Brain microvascular endothelial cell (primary cell): ENCODE measurements around the gene CELF5.
"Not testable (repeated sequence)": the region's sequence is repeated elsewhere in the genome, so short reads cannot be mapped to it uniquely, and the experiment has no call there.

Experiments
- DNase-seq: peaks from one replicate; pipeline ENCODE4 v3.0.0-alpha.2; 2020
- H3K27ac ChIP-seq: fragments of 250-450 bp; sonication (Bioruptor Pico); 2 replicates; pipeline ENCODE4 v1.5.1; 2020; ENCODE audit warnings: mild to moderate bottlenecking, moderate library complexity
- H3K27me3 ChIP-seq: fragments of 250-450 bp; sonication (Bioruptor Pico); replicated peaks from 2 replicates; pipeline ENCODE4 v1.5.1; 2020; ENCODE audit warnings: mild to moderate bottlenecking
- H3K36me3 ChIP-seq: fragments of 250-450 bp; sonication (Bioruptor Pico); replicated peaks from 2 replicates; pipeline ENCODE4 v1.5.1; 2020; ENCODE audit warnings: mild to moderate bottlenecking
- H3K4me3 ChIP-seq: 2 replicates; pipeline ENCODE4 v1.5.1; 2011; ENCODE audit warnings: low read depth, mild to moderate bottlenecking, control low read depth, low read length, moderate library complexity
- in situ Hi-C: cut with HindIII; loops from 2 replicates; pipeline ENCODE4 v1.10.0; 2017; ENCODE audit warnings: low sequenced_read_pairs, low pct_ligation_motif_present
- TF ChIP-seq, protein P1 (sequence below): IDR thresholded peaks from 2 replicates; pipeline ENCODE4 v1.5.1; 2011; ENCODE audit warnings: low read depth, mild to moderate bottlenecking, moderate library complexity, low read length, control low read depth, inconsistent platforms; ENCODE audit errors: missing control alignments

Gene CELF5

GRCh38 chr19:3216874-3217273 lies 7.6 kb upstream of the CELF5 start:
- in situ Hi-C loops, result no loop called here
- Histone ChIP-seq H3K27ac (no peak overlapping the region), H3K36me3 (no peaks in the 10 kb centered on the region), H3K27me3 (no peaks in the 10 kb centered on the region), H3K4me3 (no peak overlapping the region)
- DNase-seq, result no peak
- TF ChIP-seq, protein P1, sequence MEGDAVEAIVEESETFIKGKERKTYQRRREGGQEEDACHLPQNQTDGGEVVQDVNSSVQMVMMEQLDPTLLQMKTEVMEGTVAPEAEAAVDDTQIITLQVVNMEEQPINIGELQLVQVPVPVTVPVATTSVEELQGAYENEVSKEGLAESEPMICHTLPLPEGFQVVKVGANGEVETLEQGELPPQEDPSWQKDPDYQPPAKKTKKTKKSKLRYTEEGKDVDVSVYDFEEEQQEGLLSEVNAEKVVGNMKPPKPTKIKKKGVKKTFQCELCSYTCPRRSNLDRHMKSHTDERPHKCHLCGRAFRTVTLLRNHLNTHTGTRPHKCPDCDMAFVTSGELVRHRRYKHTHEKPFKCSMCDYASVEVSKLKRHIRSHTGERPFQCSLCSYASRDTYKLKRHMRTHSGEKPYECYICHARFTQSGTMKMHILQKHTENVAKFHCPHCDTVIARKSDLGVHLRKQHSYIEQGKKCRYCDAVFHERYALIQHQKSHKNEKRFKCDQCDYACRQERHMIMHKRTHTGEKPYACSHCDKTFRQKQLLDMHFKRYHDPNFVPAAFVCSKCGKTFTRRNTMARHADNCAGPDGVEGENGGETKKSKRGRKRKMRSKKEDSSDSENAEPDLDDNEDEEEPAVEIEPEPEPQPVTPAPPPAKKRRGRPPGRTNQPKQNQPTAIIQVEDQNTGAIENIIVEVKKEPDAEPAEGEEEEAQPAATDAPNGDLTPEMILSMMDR, result no peak

DNA sequence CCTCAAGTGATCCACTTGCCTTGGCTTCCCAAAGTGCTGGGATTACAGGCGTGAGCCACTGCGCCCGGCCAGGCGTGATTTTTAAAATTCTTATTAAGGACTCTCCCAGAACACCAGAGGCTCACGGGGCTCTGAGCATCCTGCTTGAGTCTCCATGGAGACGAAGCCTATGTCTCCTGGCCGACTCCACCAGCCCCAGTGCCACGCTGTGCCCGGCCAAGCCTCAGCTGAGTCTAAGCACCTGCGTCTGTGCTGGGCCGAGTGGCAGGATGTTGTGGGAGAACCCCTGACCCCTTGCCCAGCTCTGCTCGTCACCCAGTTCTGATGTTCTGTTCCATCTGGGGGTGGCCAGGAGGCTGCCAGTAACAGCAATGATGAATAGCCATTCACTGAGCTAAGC lies 3.9 kb upstream of the CELF5 start:
- TF ChIP-seq, protein P1, result no peak
- DNase-seq, result no peak
- peaks cover 8% of the 10 kb centered on the region for H3K27me3 ChIP-seq
- no peaks in the 10 kb centered on the region for H3K36me3 ChIP-seq
- H3K4me3 ChIP-seq, result no peak overlapping the region
- in situ Hi-C loops, result no loop called here
- H3K27ac ChIP-seq, result no peak overlapping the region

- H3K36me3 ChIP-seq, in situ Hi-C loops, DNase-seq, H3K4me3 ChIP-seq, H3K27ac ChIP-seq: not testable (repeated sequence)
- H3K27me3 ChIP-seq, result peaks cover 16% of the 10 kb centered on the region
These were observed 2.9 kb upstream of the CELF5 start for GRCh38 chr19:3221576-3221975.

DNA sequence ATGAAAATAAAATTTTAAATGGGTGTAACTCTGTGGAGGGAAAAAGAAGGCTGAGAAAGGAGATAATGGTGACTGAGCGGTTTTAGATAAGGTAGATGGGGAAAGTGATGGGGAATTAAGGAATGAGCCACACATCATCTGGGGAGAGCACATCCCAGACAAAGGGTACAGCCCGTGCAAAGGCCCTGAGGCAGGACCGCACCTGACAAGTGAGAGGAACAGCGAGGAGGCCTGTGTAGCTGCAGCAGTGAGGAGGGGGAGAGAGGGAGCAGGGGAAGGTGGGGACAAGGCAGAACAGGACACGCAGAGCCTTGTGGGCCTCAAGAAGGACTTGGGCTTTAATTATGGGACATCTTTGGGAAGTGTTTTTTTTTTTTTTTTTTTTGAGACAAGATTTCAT lies 1.8 kb upstream of the CELF5 start:
- Histone ChIP-seq H3K27me3 (peaks cover 20% of the 10 kb centered on the region), H3K4me3 (no peak overlapping the region), H3K36me3 (no peaks in the 10 kb centered on the region), H3K27ac (no peak overlapping the region)
- TF ChIP-seq, protein P1, result no peak
- DNase-seq, result no peak
- in situ Hi-C loops, result no loop called here

- TF ChIP-seq, protein P1, result no peak
- no peak for DNase-seq
- in situ Hi-C loops, result no loop called here
- Histone ChIP-seq H3K27me3 (peaks cover 32% of the 10 kb centered on the region), H3K4me3 (no peak overlapping the region), H3K36me3 (no peaks in the 10 kb centered on the region), H3K27ac (no peak overlapping the region)
These were observed 666 bp downstream of the CELF5 start for GRCh38 chr19:3225169-3225485.

GRCh38 chr19:3225677-3226093 lies 1.2 kb downstream of the CELF5 start:
- DNase-seq, result no peak
- Histone ChIP-seq H3K4me3 (no peak overlapping the region), H3K27ac (no peak overlapping the region), H3K36me3 (no peaks in the 10 kb centered on the region), H3K27me3 (peaks cover 32% of the 10 kb centered on the region)
- in situ Hi-C loops, result no loop called here
- TF ChIP-seq, protein P1, result no peak
